Activated CD8-positive, alpha-beta T cell treated with anti-CD3 and anti-CD28 coated beads for 36 hours (primary cell): Measurements from ENCODE around the gene USP30. TPM values are rescaled to one million over a fixed set of nuclear protein-coding genes. Genes with fewer than 3 reads are reported as not detected.
"Not testable (repeated sequence)": the region's sequence is repeated elsewhere in the genome, so short reads cannot be mapped to it uniquely, and the experiment has no call there.

Experiments used
- ATAC-seq: fragments of 200-7000 bp; cut with Tn5 transposase; one replicate; pipeline ENCODE4 v1.10.0; 2021; ENCODE audit warnings: mild to moderate bottlenecking, moderate library complexity
- CTCF ChIA-PET: fragments of 350-600 bp; sonication (Branson Sonifier 250); formaldehyde crosslinking; loops from one replicate; lab custom pipeline; 2021; ENCODE audit warnings: antibody characterized with exemption; lab: Charles Lee
- POLR2A ChIA-PET: fragments of 350-600 bp; sonication (Branson Sonifier 250); formaldehyde crosslinking; loops from one replicate; lab custom pipeline; 2021; ENCODE audit warnings: antibody characterized with exemption; lab: Charles Lee
- DNase-seq: peaks from one replicate; pipeline ENCODE4 v3.0.0-alpha.2; 2020
- H3K27ac Mint-ChIP-seq: one replicate; pipeline ENCODE4 v1.8.0; 2021; ENCODE audit warnings: mild to moderate bottlenecking, mixed read lengths
- H3K27me3 Mint-ChIP-seq: one replicate; pipeline ENCODE4 v1.8.0; 2021; ENCODE audit warnings: mixed read lengths
- H3K36me3 Mint-ChIP-seq: one replicate; pipeline ENCODE4 v1.8.0; 2021; ENCODE audit warnings: low read depth, mixed read lengths
- H3K4me1 Mint-ChIP-seq: one replicate; pipeline ENCODE4 v1.8.0; 2021; ENCODE audit warnings: low read depth, mixed read lengths
- H3K4me3 Mint-ChIP-seq: one replicate; pipeline ENCODE4 v1.8.0; 2021; ENCODE audit warnings: mild to moderate bottlenecking, moderate library complexity, mixed read lengths
- H3K9me3 Mint-ChIP-seq: one replicate; pipeline ENCODE4 v1.8.0; 2021; ENCODE audit warnings: mixed read lengths
- intact Hi-C: fragments of 100-400 bp; cut with micrococcal nuclease; formaldehyde crosslinking; loops from one replicate; pipeline ENCODE4 v1.10.0; 2022
- total RNA-seq, 2 experiments: library from RNA; stranded (reverse); gene quantifications; one replicate each; pipeline ENCODE4 v1.2.3, GENCODE V29; 2021
- TF ChIP-seq, protein P1 (sequence below): fragments of 200-600 bp; IDR thresholded peaks from one replicate; pipeline ENCODE4 v1.8.0; 2022; ENCODE audit warnings: antibody characterized with exemption, mild to moderate bottlenecking

Gene USP30
- total RNA-seq, 2 experiments from 2014 or later = 7.4 to 10.0 TPM

DNA sequence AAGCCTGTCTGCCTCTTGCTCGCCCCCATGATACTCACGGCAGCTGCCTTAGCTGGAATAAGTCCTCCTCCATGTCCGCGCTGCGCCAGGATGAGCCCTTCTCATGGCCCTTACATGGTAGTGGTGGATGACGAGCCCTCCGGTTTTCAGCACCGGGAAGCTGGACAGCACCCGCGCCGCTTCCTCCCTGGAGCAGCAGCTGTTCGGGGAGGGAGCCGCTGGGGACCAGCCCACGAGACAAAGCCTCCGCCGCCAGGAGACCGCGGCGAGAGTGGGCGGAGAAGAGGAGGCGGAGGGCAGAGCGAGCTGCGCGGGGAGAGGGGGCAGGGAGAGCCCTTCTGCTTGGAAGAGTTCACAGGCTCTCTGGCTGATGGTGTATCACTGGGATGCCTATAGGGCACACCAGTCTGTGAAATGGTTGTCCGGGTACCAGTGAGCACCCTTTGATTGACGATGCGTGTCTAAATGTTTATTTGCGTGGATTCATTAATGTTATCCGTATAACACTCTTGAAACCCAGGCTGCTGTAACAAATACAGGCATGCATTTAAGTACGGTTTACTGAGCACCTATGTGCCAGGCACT is 31.5 kb upstream of the USP30 start, which contains the start of gene SVOP:
SVOP (minus strand) TSS at position 273 of the 585 bp plus-strand sequence; CDS start at position 73, 200 bp downstream.
- TF ChIP-seq, protein P1, sequence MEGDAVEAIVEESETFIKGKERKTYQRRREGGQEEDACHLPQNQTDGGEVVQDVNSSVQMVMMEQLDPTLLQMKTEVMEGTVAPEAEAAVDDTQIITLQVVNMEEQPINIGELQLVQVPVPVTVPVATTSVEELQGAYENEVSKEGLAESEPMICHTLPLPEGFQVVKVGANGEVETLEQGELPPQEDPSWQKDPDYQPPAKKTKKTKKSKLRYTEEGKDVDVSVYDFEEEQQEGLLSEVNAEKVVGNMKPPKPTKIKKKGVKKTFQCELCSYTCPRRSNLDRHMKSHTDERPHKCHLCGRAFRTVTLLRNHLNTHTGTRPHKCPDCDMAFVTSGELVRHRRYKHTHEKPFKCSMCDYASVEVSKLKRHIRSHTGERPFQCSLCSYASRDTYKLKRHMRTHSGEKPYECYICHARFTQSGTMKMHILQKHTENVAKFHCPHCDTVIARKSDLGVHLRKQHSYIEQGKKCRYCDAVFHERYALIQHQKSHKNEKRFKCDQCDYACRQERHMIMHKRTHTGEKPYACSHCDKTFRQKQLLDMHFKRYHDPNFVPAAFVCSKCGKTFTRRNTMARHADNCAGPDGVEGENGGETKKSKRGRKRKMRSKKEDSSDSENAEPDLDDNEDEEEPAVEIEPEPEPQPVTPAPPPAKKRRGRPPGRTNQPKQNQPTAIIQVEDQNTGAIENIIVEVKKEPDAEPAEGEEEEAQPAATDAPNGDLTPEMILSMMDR = no peak
- POLR2A ChIA-PET = no interaction called here
- Mint-ChIP-seq H3K9me3 (no peaks in the 10 kb centered on the region), H3K4me3 (no peak within 1 kb of the TSS), H3K27me3 (peaks cover 29% of the 10 kb centered on the region), H3K36me3 (no peaks in the 10 kb centered on the region), H3K4me1 (peaks cover 6% of the 10 kb centered on the region), H3K27ac (no peak within 1 kb of the TSS)
- CTCF ChIA-PET = interaction anchor here (1.7 kb wide), 1 partner anchor 373 kb away, joined by 6 read pairs; no protein-coding TSS in a partner anchor
- intact Hi-C loops = no loop called here
- DNase-seq = peak; percentile 44
- no peak for ATAC-seq

DNA sequence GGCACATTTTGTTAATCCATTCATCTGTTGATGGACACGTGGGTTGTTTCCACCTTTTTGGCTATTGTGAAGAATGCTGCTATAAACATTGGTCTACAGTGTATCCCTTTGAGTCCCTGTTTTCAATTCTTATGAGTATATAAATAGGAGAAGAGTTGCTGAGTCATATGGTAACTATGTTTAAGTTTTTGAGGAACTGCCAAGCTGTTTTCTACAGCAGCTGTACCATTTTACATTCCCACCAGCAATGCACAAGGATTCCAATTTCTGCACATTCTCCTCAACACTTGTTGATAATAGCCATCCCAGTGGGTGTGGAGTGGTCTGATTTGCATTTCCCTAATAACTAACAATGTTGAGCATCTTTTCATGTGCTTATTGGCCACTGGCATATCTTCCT is 24.6 kb upstream of the USP30 start:
- Mint-ChIP-seq H3K36me3 (no peaks in the 10 kb centered on the region), H3K27ac (no peak overlapping the region), H3K4me3 (no peak overlapping the region), H3K27me3 (peaks cover 12% of the 10 kb centered on the region), H3K4me1 (no peaks in the 10 kb centered on the region), H3K9me3 (no peaks in the 10 kb centered on the region)
- intact Hi-C loops = no loop called here
- DNase-seq (no peak), ATAC-seq (no peak)
- ChIA-PET CTCF (no interaction called here), POLR2A (no interaction called here)
- TF ChIP-seq, protein P1 = no peak

DNA sequence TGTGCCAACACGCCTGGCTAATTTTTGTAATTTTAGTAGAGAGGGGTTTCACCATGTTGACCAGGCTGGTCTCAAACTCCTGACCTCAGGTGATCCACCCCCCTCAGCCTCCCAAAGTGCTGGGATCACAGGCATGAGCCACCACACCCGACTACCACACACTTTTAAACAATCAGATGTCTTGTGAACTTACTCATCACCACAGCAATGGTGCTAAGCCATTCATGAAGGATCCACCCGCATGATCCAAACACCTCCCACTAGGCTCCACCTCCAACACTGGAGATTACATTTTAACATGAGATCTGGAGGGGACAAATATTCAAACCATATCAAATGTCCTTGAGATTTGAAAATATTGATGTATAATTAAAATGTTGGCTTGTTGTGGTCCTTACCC is 23.8 kb upstream of the USP30 start:
- CTCF ChIA-PET = not testable (repeated sequence)

DNA sequence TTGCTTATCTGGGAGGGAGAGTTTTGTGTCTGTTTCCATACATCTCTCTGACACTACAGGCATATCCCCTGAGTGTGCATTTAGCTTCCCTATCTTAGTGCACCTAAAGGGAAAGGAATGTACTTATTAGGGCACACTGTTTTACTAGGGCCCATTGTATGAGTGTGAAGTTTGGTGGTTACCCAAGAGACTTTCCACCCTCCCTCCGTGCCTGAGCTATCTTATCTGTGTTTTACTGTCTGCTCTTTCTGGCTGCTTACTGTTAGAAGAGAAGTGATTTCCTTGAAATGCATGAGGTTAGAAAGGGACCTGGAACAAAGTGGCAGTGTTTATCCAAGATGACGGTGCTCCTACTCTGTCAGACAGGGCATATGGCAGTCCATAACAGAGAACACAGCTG is 23.0 kb upstream of the USP30 start:
- intact Hi-C loops = no loop called here
- Mint-ChIP-seq H3K4me3 (no peak overlapping the region), H3K27ac (no peak overlapping the region), H3K9me3 (no peaks in the 10 kb centered on the region), H3K27me3 (peaks cover 12% of the 10 kb centered on the region), H3K36me3 (no peaks in the 10 kb centered on the region), H3K4me1 (no peaks in the 10 kb centered on the region)
- DNase-seq (no peak), ATAC-seq (no peak)
- ChIA-PET CTCF (no interaction called here), POLR2A (no interaction called here)
- TF ChIP-seq, protein P1 = no peak

More for the DNA sequence above, 23.8 kb upstream of the USP30 start:
- H3K27me3 Mint-ChIP-seq = peaks cover 12% of the 10 kb centered on the region
- POLR2A ChIA-PET, H3K36me3 Mint-ChIP-seq, intact Hi-C loops, H3K27ac Mint-ChIP-seq, H3K9me3 Mint-ChIP-seq, H3K4me1 Mint-ChIP-seq, H3K4me3 Mint-ChIP-seq, DNase-seq, ATAC-seq: not testable (repeated sequence)

DNA sequence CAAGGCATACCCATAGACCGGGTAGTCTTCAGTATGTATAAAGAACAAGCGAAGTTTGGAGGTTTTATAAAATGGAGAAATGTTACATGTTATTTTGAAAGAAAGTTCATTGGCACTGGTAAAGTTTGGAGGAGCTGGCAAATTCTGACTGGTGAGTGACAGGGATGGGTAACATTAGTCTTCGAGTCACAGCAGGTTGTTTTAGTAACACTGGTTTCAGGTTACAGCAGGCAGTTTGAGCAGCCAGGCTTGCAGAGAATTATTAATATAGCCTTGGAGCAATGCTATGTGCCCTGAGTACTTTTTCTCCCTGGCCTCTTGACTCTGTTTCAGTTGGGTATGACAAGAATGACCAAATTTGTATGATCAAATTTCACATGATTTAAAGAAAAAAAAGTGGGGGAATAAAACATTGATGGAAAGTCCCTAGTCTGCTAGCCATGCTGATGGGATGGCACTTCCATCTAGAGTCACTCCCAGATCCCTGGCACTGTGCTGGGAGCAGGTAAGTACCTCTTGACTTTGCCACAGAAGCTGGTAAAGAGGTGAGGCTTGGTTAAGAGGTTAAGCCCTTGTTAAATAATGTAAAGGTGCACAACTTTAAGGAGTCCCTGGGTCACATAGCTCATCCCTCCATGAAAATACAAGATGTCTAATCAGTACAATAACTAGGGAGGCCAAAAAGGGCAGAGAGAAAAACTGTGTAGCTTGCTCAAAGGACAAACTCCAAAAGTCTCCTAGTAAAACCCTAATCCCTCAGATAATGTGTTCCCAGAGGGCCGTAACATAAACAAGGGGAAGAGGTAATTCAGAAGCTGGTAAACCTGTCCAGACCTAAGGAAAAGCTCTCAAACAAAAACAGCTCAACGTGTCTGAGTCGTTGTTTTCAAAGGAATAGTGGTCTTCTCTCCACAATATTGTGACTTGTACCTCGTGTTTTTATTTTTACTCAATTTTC is 18.9 kb upstream of the USP30 start:
- no peak overlapping the region for H3K4me3 Mint-ChIP-seq
- TF ChIP-seq, protein P1 = no peak
- peaks cover 3% of the 10 kb centered on the region for H3K36me3 Mint-ChIP-seq
- H3K9me3 Mint-ChIP-seq = peaks cover 17% of the 10 kb centered on the region
- ATAC-seq (no peak), DNase-seq (no peak)
- H3K27ac Mint-ChIP-seq = no peak overlapping the region
- H3K27me3 Mint-ChIP-seq = peaks cover 12% of the 10 kb centered on the region
- intact Hi-C loops = no loop called here
- POLR2A ChIA-PET = no interaction called here
- CTCF ChIA-PET = no interaction called here
- H3K4me1 Mint-ChIP-seq = no peaks in the 10 kb centered on the region
